NCI-H345 (cell line): ENCODE data around the gene WDR38.

Source experiments
- DNase-seq: peaks from one replicate; lab custom pipeline; 2025; lab: John Stamatoyannopoulos, UW

Gene WDR38

GRCh38 chr9:124852829-124853531 lies at the start of gene WDR38:
TSS of gene WDR38 (plus strand) at chr9:124853460. CDS start at chr9:124853532, 72 bp downstream.
- peak; percentile 62 for DNase-seq

- DNase-seq: no peak
Measured at GRCh38 chr9:124803911-124804310, 49.3 kb upstream of the WDR38 start.

GRCh38 chr9:124805186-124805585 lies 48.1 kb upstream of the WDR38 start:
- no peak for DNase-seq

GRCh38 chr9:124808246-124808956 lies 44.9 kb upstream of the WDR38 start:
- DNase-seq: no peak

GRCh38 chr9:124809211-124809610 lies 44.0 kb upstream of the WDR38 start:
- DNase-seq: no peak

GRCh38 chr9:124809741-124810500 lies 43.3 kb upstream of the WDR38 start:
- DNase-seq: no peak

- no peak for DNase-seq
Measured at GRCh38 chr9:124810663-124811355, 42.5 kb upstream of the WDR38 start.

GRCh38 chr9:124812441-124812876 lies 40.8 kb upstream of the WDR38 start:
- DNase-seq: no peak

- no peak for DNase-seq
Measured at GRCh38 chr9:124813041-124813440, 40.2 kb upstream of the WDR38 start.

GRCh38 chr9:124813501-124814163 lies 39.6 kb upstream of the WDR38 start:
- DNase-seq: no peak

- no peak for DNase-seq
Measured at GRCh38 chr9:124814164-124814535, 39.1 kb upstream of the WDR38 start.

GRCh38 chr9:124815601-124816000 lies 37.7 kb upstream of the WDR38 start:
- no peak for DNase-seq

- no peak for DNase-seq
Measured at GRCh38 chr9:124818431-124819281, 34.6 kb upstream of the WDR38 start.

GRCh38 chr9:124820698-124821623 lies 32.3 kb upstream of the WDR38 start:
- no peak for DNase-seq

- no peak for DNase-seq
Measured at GRCh38 chr9:124828489-124829333, 24.5 kb upstream of the WDR38 start.

GRCh38 chr9:124829334-124829669 lies 24.0 kb upstream of the WDR38 start:
- no peak for DNase-seq

- DNase-seq: no peak
Measured at GRCh38 chr9:124830593-124830992, 22.7 kb upstream of the WDR38 start.

- DNase-seq: no peak
Measured at GRCh38 chr9:124831642-124832364, 21.5 kb upstream of the WDR38 start.
